IPS-20b (cell line): ENCODE measurements around the gene PPARA.
"Not testable (repeated sequence)": the region's sequence is repeated elsewhere in the genome, so short reads cannot be mapped to it uniquely, and the experiment has no call there.

Source experiments
- H3K27ac ChIP-seq: one replicate; pipeline ENCODE4 v1.5.1; 2013; ENCODE audit warnings: low read length
- H3K27me3 ChIP-seq: 2 replicates; pipeline ENCODE4 v1.6.1; 2013; ENCODE audit warnings: mild to moderate bottlenecking, low read length, inconsistent platforms; ENCODE audit not compliant: insufficient read depth
- H3K36me3 ChIP-seq: 2 replicates; pipeline ENCODE4 v1.6.1; 2013; ENCODE audit warnings: low read depth, mild to moderate bottlenecking, inconsistent platforms, low read length, moderate library complexity; ENCODE audit not compliant: insufficient read depth
- H3K4me1 ChIP-seq: 2 replicates; pipeline ENCODE4 v1.6.1; 2013; ENCODE audit warnings: mild to moderate bottlenecking, control low read depth, inconsistent platforms, low read length, moderate library complexity; ENCODE audit not compliant: insufficient read depth
- H3K4me3 ChIP-seq: 2 replicates; pipeline ENCODE4 v1.5.1; 2013; ENCODE audit warnings: mild to moderate bottlenecking, low read length, inconsistent platforms
- H3K9ac ChIP-seq: 2 replicates; pipeline ENCODE4 v1.6.1; 2013; ENCODE audit warnings: low read depth, mild to moderate bottlenecking, inconsistent platforms, low read length, moderate library complexity
- H3K9me3 ChIP-seq: 2 replicates; pipeline ENCODE4 v1.6.1; 2013; ENCODE audit warnings: mild to moderate bottlenecking, low read depth, low read length, inconsistent platforms; ENCODE audit not compliant: insufficient read depth

PPARA gene

DNA sequence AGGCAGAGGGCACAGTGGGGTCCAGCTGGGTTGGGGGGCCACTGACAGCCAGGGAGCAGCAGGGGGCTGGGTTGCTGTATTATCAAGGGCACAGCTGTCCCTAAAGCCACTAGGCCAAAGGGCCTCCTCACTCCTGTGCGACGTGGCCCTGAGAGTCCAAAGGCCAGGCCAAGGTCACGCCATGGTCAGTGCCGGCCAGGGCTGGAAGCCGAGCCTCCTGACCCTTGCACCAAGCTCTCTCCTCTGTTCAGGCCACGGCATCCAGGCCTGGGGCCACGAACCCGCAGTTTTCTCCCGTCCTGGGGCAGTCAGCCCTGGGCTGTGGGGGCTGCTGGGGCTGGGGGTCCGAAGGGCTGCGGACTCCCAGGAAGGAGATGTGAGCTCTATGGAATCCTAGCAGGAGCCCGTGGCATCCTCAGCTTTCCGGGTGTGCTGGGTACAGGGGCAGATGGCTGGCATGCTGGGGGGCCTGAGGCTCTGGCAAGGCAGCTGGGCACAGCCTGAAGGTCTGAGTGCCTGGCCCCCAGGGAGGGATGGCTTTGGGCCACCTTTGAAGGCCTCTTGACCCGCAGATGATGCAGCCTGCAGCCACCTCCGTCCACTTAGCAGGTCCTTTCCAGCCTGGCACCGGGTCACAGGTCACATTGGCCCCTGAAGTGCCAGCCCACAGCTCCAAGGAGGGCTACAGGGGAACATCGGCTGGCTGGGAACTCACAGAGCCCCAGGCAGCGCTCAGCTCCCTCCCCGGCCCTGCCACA, 17.3 kb upstream of the PPARA start:
- no peaks in the 10 kb centered on the region for H3K36me3 ChIP-seq
- H3K9me3 ChIP-seq = no peaks in the 10 kb centered on the region
- no peak overlapping the region for H3K27ac ChIP-seq
- no peaks in the 10 kb centered on the region for H3K4me1 ChIP-seq
- no peak overlapping the region for H3K4me3 ChIP-seq
- no peaks in the 10 kb centered on the region for H3K27me3 ChIP-seq
- no peak overlapping the region for H3K9ac ChIP-seq

DNA sequence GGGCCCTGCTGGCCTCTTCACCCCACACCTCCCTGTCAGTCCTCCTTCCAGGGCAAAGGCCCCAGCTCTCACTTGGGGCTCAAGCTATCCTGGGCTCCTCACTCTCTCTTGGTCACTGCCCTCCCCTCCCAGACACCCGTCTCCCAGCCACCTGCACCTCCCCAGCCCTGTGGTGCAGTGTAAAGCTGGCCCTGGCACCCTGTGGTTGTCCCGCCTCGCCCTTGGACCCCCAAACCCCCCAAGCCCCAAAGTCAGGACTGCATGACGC, 16.8 kb upstream of the PPARA start:
- Histone ChIP-seq H3K9me3 (no peaks in the 10 kb centered on the region), H3K4me3 (no peak overlapping the region), H3K27me3 (no peaks in the 10 kb centered on the region), H3K36me3 (no peaks in the 10 kb centered on the region), H3K27ac (no peak overlapping the region), H3K4me1 (no peaks in the 10 kb centered on the region), H3K9ac (no peak overlapping the region)

DNA sequence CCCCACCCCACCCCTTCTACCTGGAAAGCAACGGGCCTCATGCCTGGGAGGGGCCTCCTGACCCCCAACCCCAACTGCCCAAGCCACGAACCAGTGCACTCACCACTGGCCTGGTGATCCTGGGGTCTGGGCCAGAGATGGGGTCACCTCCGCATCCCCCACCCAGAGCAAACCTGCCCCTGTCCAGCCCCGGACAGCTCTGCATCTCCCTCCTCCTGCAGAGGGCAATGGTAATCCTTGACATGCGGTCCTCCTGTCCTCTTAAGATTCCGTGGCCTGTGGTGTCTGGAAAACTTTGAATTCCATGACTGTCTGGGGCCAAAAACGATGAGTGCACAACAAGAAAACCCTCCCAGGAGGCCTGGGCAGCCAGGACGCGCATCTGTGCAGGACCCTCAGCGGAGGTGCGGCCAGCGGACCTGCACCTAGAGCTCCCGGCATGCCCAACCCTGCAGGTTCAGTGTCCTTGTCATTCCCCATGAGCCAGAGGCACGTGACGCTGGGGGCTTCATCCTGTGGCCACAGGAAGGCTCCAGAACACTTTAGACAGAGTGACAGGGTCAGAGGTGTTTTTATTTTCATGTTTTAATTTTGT, 16.1 kb upstream of the PPARA start:
- H3K36me3 ChIP-seq = no peaks in the 10 kb centered on the region
- no peak overlapping the region for H3K27ac ChIP-seq
- H3K27me3 ChIP-seq = no peaks in the 10 kb centered on the region
- no peak overlapping the region for H3K4me3 ChIP-seq
- H3K9me3 ChIP-seq = no peaks in the 10 kb centered on the region
- no peaks in the 10 kb centered on the region for H3K4me1 ChIP-seq
- H3K9ac ChIP-seq = no peak overlapping the region

DNA sequence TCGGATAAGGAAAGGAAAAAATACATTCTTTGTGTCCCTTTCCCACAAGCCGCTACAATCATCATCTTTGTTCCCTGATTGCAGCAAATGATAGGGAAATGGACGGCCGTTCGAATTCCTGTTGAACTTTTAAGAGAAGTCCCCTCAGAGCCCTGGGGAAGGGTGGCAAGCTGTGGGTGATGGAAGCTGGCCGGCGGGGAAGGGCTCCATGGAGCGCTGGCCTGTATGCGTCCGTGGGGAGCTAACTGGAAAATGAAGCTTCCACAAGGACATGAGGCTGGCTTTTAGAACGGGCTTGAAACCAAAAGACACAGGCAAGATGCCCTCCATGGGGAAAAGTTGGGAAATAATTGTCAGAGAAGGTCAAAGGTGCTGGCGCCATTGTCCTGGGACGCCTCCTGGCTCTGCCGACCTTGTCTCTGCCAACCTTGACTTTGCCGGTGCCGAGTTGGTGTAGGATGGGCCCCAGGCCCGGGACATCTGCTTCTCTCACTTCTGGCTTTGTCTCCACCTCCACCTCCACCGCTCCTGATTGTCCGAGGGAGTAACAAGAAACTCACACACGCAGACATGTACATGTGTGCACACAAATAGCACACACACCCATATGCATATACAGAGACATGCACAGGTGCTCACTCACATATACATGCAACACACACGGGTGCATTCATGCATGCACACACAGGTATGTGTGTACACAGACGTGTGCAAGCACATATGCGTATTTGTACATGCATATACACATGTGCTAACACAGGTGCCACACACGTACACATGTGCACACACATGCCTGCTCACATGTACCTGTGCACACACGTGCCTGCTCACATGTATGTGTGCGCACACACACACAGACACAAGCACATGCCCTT, 14.5 kb upstream of the PPARA start:
- no peaks in the 10 kb centered on the region for H3K4me1 ChIP-seq
- no peaks in the 10 kb centered on the region for H3K36me3 ChIP-seq
- no peaks in the 10 kb centered on the region for H3K9me3 ChIP-seq
- no peak overlapping the region for H3K4me3 ChIP-seq
- H3K27me3 ChIP-seq = no peaks in the 10 kb centered on the region
- H3K9ac ChIP-seq = no peak overlapping the region
- no peak overlapping the region for H3K27ac ChIP-seq

DNA sequence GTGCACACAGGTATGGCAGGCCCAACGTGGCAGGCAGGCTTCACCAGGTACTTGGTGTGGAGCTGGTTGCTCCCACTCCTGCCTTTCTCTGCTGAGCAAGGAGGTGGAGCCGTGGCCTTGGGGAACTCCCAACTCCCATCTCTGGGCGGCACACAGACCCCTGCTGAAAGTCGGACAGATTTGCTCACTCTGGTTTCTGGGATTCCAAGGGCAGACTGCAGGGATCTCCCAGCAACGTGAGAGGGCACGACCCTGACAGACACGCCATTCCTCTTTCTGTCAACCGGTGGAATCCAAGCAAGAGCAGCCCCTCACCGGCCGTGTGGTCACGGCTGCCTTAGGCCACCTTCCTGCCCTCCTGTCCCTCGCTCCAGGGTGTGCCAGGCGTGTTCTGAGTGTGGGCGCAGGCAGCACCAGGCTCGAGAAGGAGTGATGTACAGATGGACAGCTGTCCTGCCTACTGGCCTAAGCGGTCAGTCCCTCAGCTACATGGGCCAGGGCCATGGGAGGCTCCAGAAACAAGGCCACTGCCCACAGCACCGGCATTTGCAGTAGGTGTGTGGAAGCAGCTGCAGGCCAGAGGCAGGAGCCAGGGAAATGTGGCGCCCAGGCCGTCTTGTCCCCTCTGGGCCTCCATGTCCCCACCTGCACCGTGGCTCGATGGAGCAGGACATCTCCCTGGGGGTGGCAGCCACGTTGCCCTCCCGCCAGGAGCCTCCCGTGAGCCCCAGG, 13.7 kb upstream of the PPARA start:
- Histone ChIP-seq H3K27me3 (no peaks in the 10 kb centered on the region), H3K9me3 (no peaks in the 10 kb centered on the region), H3K36me3 (no peaks in the 10 kb centered on the region), H3K4me1 (no peaks in the 10 kb centered on the region), H3K4me3 (no peak overlapping the region), H3K27ac (no peak overlapping the region), H3K9ac (no peak overlapping the region)

DNA sequence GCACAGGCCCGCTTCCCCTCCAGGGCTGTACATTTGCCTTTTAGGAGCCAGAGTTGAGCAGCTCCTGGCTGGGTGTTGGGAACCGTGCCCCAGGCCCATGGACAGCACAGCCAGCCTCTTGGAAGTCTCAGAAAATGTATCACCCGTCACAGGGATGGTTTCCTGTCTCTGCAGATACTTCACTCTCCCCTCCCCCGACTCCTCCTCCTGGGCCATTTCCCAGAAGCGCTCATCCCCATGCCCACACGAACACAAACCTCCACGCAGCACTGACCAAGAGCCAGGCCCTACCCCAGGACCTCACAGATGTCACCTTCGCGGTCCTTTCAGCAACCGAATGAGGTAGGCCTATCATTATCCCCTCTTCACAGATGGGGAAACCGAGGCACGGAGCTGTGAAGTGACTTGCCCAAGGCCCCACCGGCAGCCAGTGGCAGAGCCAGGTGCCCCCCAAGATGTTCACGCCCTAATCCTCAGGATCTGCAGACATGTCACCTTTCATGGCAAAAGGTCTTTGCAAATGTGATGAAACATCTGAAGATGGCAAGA, 13.0 kb upstream of the PPARA start:
- no peaks in the 10 kb centered on the region for H3K4me1 ChIP-seq

DNA sequence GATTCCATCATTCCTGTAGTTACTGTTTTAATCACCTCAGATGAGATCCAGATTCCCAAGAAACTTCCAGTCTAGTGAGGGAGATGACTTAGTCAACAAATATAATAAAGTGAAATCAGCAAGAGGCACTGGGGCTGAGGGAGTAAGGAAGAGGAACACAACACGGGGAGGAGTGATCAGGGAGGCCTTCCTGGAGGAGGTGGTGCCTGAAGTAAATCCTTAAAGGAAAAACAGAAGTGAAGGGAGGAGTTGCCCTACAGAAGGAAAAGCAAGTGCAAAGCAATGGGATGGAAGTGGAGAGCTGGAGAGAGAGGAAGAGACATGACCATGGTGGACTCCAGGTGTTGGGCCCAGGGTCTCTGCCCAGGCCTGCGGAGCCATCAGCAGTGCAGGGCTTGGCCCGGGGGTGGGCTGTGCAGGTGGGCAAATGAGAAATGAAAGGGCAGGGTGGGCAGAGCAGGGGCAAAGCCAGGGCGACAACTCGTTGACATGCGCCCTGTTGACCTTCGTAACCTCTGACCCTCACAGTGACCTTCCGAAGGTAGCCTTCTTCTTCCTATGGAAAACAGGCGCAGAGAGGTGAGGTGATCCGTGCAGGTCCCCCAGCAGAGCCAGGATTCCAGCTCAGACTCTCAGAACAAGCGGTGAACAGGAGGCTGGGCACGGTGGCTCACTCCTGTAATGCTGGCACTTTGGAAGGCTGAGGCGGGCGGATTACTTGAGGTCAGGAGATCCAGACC, 12.1 kb upstream of the PPARA start:
- Histone ChIP-seq H3K4me1 (no peaks in the 10 kb centered on the region), H3K4me3 (no peak overlapping the region), H3K27me3 (no peaks in the 10 kb centered on the region), H3K9me3 (no peaks in the 10 kb centered on the region), H3K36me3 (no peaks in the 10 kb centered on the region), H3K9ac (no peak overlapping the region), H3K27ac (no peak overlapping the region)

More for the DNA sequence above, 13.0 kb upstream of the PPARA start:
- no peak overlapping the region for H3K4me3 ChIP-seq
- H3K27me3 ChIP-seq = no peaks in the 10 kb centered on the region
- no peak overlapping the region for H3K9ac ChIP-seq
- no peak overlapping the region for H3K27ac ChIP-seq
- H3K9me3 ChIP-seq = no peaks in the 10 kb centered on the region
- H3K36me3 ChIP-seq = no peaks in the 10 kb centered on the region

DNA sequence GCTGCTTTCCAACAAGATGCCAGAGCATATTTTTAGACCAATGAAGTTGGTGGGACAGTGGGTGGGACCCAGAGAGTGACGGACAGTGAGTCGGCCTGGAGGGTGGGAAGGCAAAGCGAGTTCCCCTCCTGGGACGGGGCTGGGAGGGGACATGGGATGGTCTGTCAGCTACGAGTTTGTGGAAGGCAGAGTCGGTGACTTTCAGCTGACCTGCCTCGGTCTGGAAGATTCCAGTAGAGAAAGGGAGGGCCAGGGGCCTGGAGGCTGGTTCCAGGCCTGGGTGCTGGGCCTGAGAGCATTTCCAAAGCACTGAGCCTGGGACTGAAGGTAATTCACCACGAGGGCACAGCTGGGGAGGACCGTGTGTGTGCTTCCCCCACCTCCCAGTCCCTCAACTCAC, 10.9 kb upstream of the PPARA start:
- not testable (repeated sequence) for H3K27ac ChIP-seq, H3K27me3 ChIP-seq, H3K36me3 ChIP-seq, H3K9ac ChIP-seq, H3K4me3 ChIP-seq, H3K4me1 ChIP-seq, H3K9me3 ChIP-seq

DNA sequence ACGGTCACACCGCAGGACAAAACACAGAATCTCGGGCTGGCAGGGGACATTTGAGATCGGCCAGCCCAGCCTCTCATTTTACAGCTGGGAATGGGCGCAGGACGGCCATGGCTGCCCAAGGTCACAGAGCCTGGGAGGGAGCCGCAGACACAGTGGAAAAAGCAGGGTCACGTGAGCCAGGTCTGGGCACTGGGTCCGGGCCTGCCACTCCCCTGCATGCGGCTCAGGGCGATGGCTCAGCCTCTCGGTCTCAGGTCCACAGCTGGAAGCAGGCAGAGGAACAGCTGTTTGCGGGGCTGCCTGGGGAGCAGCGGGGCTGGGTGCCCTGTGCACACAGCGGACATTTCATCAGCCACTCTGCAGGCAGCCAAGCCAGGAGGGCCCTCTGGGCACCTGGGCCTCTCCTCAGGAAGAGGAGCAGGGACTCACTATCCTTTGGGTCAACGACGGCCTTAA, 10.4 kb upstream of the PPARA start:
- Histone ChIP-seq H3K4me3 (no peak overlapping the region), H3K4me1 (no peaks in the 10 kb centered on the region), H3K9me3 (no peaks in the 10 kb centered on the region)

DNA sequence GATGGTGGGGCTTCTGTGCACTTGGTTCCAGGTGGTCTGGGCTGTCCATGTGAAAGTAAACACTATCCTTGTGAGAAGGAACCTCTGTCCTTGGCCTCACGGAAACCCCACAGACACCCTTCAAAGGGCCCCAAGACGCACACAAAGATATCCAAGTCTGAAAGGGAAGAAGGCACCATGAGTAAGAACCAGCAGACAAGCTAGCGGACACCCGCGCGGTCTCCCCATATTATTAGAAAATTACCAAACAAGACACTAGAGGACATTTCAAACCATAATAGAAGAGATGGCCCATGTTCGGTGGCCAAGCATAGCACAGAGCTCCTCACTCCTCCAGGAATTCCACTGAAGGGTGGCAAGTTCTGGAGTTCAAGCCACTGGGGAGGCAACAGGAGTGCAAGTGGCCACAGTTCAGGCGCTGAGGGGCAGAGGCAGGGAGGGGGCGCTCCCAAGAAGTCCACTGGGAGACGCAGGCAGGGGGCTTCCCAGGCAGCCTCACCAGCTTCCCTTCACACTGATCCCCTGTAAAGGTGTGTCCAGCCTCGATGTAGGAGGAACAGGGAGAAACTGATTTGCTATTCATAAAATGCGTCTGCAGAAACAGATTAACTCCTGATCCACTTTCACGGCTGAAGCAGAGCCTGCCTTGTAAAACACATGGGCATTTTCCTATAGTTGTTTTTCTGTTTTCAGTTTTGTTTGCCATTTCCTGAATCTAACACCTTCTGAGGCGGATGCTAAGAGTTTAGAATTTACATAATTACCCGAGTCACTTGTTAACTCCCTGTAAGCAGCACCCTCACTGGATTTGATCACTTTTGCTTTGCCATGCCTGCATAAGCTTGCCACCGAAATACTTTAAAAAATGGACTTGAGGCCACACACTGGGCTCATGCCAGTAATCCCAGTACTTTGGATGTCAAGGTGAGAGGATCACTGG, 9.1 kb upstream of the PPARA start:
- Histone ChIP-seq H3K36me3 (no peaks in the 10 kb centered on the region), H3K4me1 (no peaks in the 10 kb centered on the region), H3K4me3 (no peak overlapping the region), H3K27me3 (peaks cover 7% of the 10 kb centered on the region), H3K27ac (no peak overlapping the region), H3K9me3 (no peaks in the 10 kb centered on the region), H3K9ac (no peak overlapping the region)

More for the DNA sequence above, 10.4 kb upstream of the PPARA start:
- H3K27me3 ChIP-seq = no peaks in the 10 kb centered on the region
- H3K27ac ChIP-seq = no peak overlapping the region
- no peaks in the 10 kb centered on the region for H3K36me3 ChIP-seq
- H3K9ac ChIP-seq = no peak overlapping the region
